ENCODE results near the gene BFSP1.

DNA sequence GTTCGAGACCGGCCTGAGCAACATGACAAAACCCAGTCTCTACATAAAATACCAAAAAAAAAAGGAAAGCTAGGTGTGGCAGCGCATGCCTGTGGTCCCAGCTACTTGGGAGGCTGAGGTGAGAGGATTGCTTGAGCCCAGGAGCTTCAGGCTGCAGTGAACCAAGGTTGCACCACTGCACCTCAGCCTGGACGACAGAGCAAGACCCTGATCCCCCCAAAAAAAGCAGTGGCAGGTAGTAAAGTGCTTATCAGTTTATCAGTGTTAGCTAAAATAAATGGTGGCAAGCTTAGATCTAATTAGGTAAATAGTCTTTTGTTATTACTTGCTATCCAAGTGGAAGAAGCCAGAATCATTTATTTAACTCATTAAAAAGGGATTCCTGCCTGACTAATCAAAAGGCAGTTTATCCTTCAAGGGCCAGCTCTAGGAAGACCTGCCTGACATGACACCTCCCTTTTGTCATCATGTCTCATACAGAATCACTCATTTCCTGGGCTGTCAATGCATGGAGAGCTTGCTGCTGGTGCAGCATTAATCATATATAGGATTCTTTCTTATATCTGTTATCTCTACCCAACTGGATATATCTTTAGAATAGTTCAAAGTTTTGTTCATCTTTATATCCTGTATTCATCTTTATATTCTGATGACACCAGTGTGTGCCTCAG is 48.3 kb upstream of the BFSP1 start:
- TF ChIP-seq, protein P1, sequence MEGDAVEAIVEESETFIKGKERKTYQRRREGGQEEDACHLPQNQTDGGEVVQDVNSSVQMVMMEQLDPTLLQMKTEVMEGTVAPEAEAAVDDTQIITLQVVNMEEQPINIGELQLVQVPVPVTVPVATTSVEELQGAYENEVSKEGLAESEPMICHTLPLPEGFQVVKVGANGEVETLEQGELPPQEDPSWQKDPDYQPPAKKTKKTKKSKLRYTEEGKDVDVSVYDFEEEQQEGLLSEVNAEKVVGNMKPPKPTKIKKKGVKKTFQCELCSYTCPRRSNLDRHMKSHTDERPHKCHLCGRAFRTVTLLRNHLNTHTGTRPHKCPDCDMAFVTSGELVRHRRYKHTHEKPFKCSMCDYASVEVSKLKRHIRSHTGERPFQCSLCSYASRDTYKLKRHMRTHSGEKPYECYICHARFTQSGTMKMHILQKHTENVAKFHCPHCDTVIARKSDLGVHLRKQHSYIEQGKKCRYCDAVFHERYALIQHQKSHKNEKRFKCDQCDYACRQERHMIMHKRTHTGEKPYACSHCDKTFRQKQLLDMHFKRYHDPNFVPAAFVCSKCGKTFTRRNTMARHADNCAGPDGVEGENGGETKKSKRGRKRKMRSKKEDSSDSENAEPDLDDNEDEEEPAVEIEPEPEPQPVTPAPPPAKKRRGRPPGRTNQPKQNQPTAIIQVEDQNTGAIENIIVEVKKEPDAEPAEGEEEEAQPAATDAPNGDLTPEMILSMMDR (IDR thresholded peaks at IDR 0.05; ENCODE audit: poor library complexity), result no peak
- TF ChIP-seq EZH2 (IDR thresholded peaks at IDR 0.05; ENCODE audit: borderline replicate concordance), result no peak

Data from hepatocyte (in vitro differentiated cells).